Suppressor macrophage (primary cell): ENCODE data around the gene EGFR.

Experiments used
- DNase-seq, 4 experiments: peaks; one replicate each; pipeline ENCODE4 v3.0.0-alpha.2; 2020 to 2022

Gene EGFR

GRCh38 chr7:55224810-55225209 is 206.0 kb downstream of the EGFR start:
- DNase-seq = no peak

GRCh38 chr7:55230014-55230413 is 211.2 kb downstream of the EGFR start:
- no peak for DNase-seq

GRCh38 chr7:55231736-55232280 is 213.0 kb downstream of the EGFR start:
- DNase-seq = no peak

GRCh38 chr7:55233001-55233400 is 214.2 kb downstream of the EGFR start:
- DNase-seq = no peak

GRCh38 chr7:55234408-55234807 is 215.6 kb downstream of the EGFR start:
- no peak for DNase-seq

- DNase-seq = no peak
These were observed 216.3 kb downstream of the EGFR start for GRCh38 chr7:55235115-55235514.

- no peak for DNase-seq
These were observed 217.0 kb downstream of the EGFR start for GRCh38 chr7:55235801-55236200.

GRCh38 chr7:55236476-55236875 is 217.7 kb downstream of the EGFR start:
- DNase-seq = no peak

- DNase-seq = no peak
These were observed 218.5 kb downstream of the EGFR start for GRCh38 chr7:55237156-55237893.

- DNase-seq = no peak
These were observed 220.6 kb downstream of the EGFR start for GRCh38 chr7:55239406-55239805.

GRCh38 chr7:55240418-55241142 is 221.8 kb downstream of the EGFR start:
- DNase-seq = no peak

GRCh38 chr7:55241958-55242357 is 223.1 kb downstream of the EGFR start:
- no peak for DNase-seq

GRCh38 chr7:55242613-55243012 is 223.8 kb downstream of the EGFR start:
- no peak for DNase-seq

GRCh38 chr7:55244006-55244745 is 225.4 kb downstream of the EGFR start:
- DNase-seq = no peak

- DNase-seq = no peak
These were observed 226.5 kb downstream of the EGFR start for GRCh38 chr7:55245271-55245723.

GRCh38 chr7:55246171-55246570 is 227.4 kb downstream of the EGFR start:
- DNase-seq = no peak

- DNase-seq = no peak
These were observed 228.6 kb downstream of the EGFR start for GRCh38 chr7:55247428-55247827.

- DNase-seq = no peak
These were observed 229.7 kb downstream of the EGFR start for GRCh38 chr7:55248526-55248925.

- DNase-seq = no peak
These were observed 230.5 kb downstream of the EGFR start for GRCh38 chr7:55249332-55249731.

- peak in 2 of 4 experiments; percentile 14 to 29 for DNase-seq
These were observed 231.5 kb downstream of the EGFR start for GRCh38 chr7:55250313-55250712.

- DNase-seq = no peak
These were observed 232.5 kb downstream of the EGFR start for GRCh38 chr7:55251313-55251712.

- no peak for DNase-seq
These were observed 233.1 kb downstream of the EGFR start for GRCh38 chr7:55251911-55252310.

GRCh38 chr7:55252386-55252785 is 233.6 kb downstream of the EGFR start:
- no peak for DNase-seq
